ENCODE measurements around the gene VRK1.

DNA sequence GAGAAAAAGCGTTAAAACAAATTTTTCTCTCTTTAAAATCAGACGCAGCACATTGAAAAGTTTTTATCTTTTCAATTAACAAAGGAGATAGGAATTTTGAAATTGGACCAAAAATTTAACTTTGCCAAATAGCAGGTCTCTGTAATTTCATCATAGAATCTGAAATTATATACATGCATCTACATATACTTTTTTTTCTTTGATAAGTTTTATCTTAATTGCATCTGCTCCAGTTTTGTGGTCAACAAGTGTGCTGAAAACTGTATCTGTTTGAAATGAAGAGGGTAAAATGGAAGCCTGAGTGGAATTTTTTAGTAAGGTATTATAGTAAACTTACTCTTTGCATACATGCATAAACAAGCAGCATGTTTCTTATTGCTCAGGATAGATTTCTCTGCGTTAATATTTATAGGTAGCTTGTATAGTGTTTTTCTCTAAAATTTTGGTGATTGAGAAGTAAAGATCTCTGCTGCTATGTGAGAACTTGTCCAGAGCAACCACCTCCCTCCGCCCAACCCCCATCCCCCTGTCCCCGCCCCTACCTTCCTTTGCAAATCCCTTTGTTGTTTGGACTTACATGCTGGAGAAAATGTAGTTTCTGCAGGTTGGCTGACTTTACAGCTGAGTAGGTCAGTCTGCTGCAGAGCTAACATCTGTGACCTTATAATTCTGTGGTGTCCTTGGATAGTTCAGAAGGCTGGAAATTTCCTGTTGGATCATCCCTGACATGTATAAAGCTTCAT is 64.6 kb downstream of the VRK1 start:
- TF ChIP-seq, protein P1, sequence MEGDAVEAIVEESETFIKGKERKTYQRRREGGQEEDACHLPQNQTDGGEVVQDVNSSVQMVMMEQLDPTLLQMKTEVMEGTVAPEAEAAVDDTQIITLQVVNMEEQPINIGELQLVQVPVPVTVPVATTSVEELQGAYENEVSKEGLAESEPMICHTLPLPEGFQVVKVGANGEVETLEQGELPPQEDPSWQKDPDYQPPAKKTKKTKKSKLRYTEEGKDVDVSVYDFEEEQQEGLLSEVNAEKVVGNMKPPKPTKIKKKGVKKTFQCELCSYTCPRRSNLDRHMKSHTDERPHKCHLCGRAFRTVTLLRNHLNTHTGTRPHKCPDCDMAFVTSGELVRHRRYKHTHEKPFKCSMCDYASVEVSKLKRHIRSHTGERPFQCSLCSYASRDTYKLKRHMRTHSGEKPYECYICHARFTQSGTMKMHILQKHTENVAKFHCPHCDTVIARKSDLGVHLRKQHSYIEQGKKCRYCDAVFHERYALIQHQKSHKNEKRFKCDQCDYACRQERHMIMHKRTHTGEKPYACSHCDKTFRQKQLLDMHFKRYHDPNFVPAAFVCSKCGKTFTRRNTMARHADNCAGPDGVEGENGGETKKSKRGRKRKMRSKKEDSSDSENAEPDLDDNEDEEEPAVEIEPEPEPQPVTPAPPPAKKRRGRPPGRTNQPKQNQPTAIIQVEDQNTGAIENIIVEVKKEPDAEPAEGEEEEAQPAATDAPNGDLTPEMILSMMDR (IDR thresholded peaks at IDR 0.05; ENCODE audit: low read depth, low read length, missing input control) = no peak
- TF ChIP-seq SP1 (IDR thresholded peaks at IDR 0.05) (no peak), TAF1 (conservative IDR thresholded peaks at IDR 0.05) (no peak)
- TF ChIP-seq, protein P2, sequence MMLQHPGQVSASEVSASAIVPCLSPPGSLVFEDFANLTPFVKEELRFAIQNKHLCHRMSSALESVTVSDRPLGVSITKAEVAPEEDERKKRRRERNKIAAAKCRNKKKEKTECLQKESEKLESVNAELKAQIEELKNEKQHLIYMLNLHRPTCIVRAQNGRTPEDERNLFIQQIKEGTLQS (IDR thresholded peaks at IDR 0.05) = no peak

Data from liver (tissue), 3 donors.